Ovary (tissue), 3 donors: ENCODE measurements around the gene ZMAT5.

Source experiments
- CTCF ChIP-seq, 3 donors: fragments of 450-650 bp in 2 of 3; fragments of 200-600 bp in 1 of 3; IDR thresholded peaks; one replicate each; pipeline versions ENCODE4 v1.5.1 to v1.8.0; 2016 to 2022; ENCODE audit warnings: antibody characterized with exemption in 3 of 3, mild to moderate bottlenecking in 1 of 3
- EP300 ChIP-seq: sonication (generic); formaldehyde crosslinking; IDR thresholded peaks from one replicate; pipeline ENCODE4 v1.6.1; 2017; ENCODE audit warnings: antibody characterized with exemption
- POLR2A ChIP-seq: fragments of 450-650 bp; IDR thresholded peaks from one replicate; pipeline ENCODE4 v1.6.1; 2017; ENCODE audit warnings: antibody characterized with exemption, mild to moderate bottlenecking, moderate library complexity
- donor health status: DM: no; HTN: no; CAD: no.

GRCh38 chr22:29758959-29759358 is 7.8 kb downstream of the ZMAT5 start:
- TF ChIP-seq CTCF (IDR thresholded peaks at IDR 0.05) (no peak), POLR2A (no peak), EP300 (no peak)
